Right cardiac atrium (tissue), 5 donors: ENCODE results near the gene TMPRSS12. TPM values are rescaled to one million over a fixed set of nuclear protein-coding genes. Genes with fewer than 3 reads are reported as not detected.
"Not testable (repeated sequence)": the region's sequence is repeated elsewhere in the genome, so short reads cannot be mapped to it uniquely, and the experiment has no call there.

Experiments used
- ATAC-seq, 2 donors: fragments of 200-7000 bp; cut with Tn5 transposase; one replicate each; pipeline versions ENCODE4 v1.8.0 to v1.9.1; 2020; ENCODE audit warnings: moderate library complexity in 2 of 2, mild to moderate bottlenecking in 1 of 2
- DNase-seq, 3 donors: peaks; one replicate each; pipeline ENCODE4 v3.0.0-alpha.2; 2020
- H3K27ac ChIP-seq: one replicate; pipeline ENCODE4 v1.5.1; 2013; ENCODE audit warnings: mild to moderate bottlenecking, low read length, control low read depth, moderate library complexity
- H3K27me3 ChIP-seq: one replicate; pipeline ENCODE4 v1.6.1; 2013; ENCODE audit not compliant: control insufficient read depth, insufficient read depth
- H3K4me1 ChIP-seq: one replicate; pipeline ENCODE4 v1.6.1; 2013; ENCODE audit warnings: low read length; ENCODE audit not compliant: control insufficient read depth, insufficient read depth
- H3K4me3 ChIP-seq: one replicate; pipeline ENCODE4 v1.5.1; 2013; ENCODE audit warnings: low read length, control low read depth
- H3K9me3 ChIP-seq: one replicate; pipeline ENCODE4 v1.6.1; 2013; ENCODE audit warnings: low read length; ENCODE audit not compliant: control insufficient read depth
- WGBS: extraction: QIAGEN DNeasy Blood & Tissue Kit; methylation state at CpG from one replicate; pipeline ENCODE4 v1.1.7; 2013; 5-methylcytosine and 5-hydroxymethylcytosine counted together
- intact Hi-C, 4 donors: fragments of 100-400 bp; cut with DNase I; formaldehyde crosslinking; loops; one replicate each; pipeline versions ENCODE4 v1.11.0 to v1.14.0; 2022 to 2023
- polyA plus RNA-seq: library from polyadenylated mRNA; stranded (reverse); fragments of 200-250 nt; gene quantifications from one replicate; pipeline ENCODE4 v1.2.3, GENCODE V29; 2013
- total RNA-seq, 4 donors: library from RNA; stranded (reverse); fragmentation: NEBNext Ultra II Directional; extraction: Animal tissue kit (Norgen Biotek cat#: 25700); gene quantifications; one replicate each; pipeline ENCODE4 v1.2.1, GENCODE V29; 2021
- donor health status: healthy with polysubstance abuse.
- donor health status: DM: no; HTN: yes; CAD: no.
- donor health status: DM: no; HTN: no; CAD: no.
- donor health status: DM: no; HTN: yes; CAD: no; lungs with severe emphysema.
- donor health status: DM: yes; HTN: yes; CAD: no.

The TMPRSS12 gene
- total and polyA plus RNA-seq, 5 donors = not detected

DNA sequence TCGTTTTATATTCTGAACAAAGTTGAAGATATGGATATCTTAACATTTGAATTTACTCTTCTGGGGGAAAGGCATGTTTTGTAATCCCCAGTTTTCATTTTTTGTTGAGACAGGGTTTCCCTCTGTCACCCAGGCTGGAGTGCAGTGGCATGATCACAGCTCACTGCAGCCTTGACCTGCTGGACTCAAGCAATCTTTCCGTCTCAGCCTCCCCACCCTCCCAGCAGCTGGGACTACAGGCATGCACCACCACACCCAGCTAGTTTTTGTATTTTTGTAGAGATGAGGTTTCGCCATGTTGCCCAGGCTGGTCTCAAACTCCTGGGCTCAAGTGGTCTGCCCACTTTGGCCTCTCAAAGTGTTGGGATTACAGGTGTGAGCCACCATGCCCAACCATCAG lies 84.2 kb downstream of the TMPRSS12 start:
- 26% methylated on average over 3 of the region's 3 CpGs for WGBS
- peak overlapping the region; percentile 99 for H3K4me3 ChIP-seq
- not testable (repeated sequence) for H3K27ac ChIP-seq, H3K4me1 ChIP-seq, H3K9me3 ChIP-seq, H3K27me3 ChIP-seq
- intact Hi-C loops = loop anchor here in 1 of 4 donors (10.0 kb wide), 1 partner anchor 58 kb away; no protein-coding TSS in a partner anchor
- DNase-seq (peak in 1 of 3 donors; percentile 68), ATAC-seq (peak in 1 of 2 donors; percentile 40)

DNA sequence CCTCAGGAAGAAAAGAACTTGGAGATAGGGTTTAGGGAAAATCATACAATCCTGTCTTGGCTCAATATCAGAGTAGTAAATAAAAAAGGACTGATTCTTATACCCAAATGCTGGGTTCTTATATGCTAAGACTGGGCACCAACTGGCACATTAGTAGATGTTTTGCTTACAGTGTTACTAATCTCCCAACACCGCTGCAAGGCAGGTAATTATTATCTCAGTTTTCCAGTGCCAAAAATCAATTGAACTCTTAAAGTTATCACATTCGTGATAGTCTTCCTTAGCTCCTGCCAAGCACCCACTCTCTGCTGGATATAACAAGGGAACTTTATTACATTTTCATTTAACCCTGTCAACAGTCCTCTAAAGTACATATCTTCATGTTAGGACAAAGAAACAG lies 84.6 kb downstream of the TMPRSS12 start:
- no peak overlapping the region for H3K27ac ChIP-seq
- intact Hi-C loops = loop anchor here in 1 of 4 donors (10.0 kb wide), 1 partner anchor 57 kb away; no protein-coding TSS in a partner anchor
- H3K9me3 ChIP-seq = no peaks in the 10 kb centered on the region
- peaks cover 7% of the 10 kb centered on the region for H3K4me1 ChIP-seq
- DNase-seq (no peak), ATAC-seq (no peak)
- H3K4me3 ChIP-seq = peak overlapping the region; percentile 99
- H3K27me3 ChIP-seq = no peaks in the 10 kb centered on the region
- 21% methylated on average over 2 of the region's 2 CpGs for WGBS

DNA sequence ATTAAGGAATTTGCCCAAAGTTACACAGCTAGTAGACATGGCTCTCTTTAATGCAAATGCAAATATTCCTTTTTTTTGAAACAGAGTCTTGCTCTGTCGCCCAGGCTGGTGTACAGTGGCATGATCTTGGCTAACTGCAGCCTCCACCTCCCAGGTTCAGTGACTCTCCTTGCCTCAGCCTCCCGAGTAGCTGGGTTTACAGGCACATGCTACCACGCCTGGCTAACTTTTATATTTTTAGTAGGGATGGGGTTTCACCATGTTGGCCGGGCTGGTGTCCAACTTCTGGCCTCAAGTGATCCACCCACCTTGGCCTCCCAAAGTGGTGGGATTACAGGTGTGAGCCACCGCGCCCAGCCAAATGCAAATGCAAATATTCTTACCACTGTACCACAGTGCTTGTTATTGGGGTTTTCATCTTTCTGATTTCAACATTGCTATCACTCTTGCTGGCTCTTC lies 85.1 kb downstream of the TMPRSS12 start:
- H3K27ac ChIP-seq = no peak overlapping the region
- peak overlapping the region; percentile 99 for H3K4me3 ChIP-seq
- intact Hi-C loops = loop anchor here in 1 of 4 donors (10.0 kb wide), 1 partner anchor 57 kb away; no protein-coding TSS in a partner anchor
- peaks cover 7% of the 10 kb centered on the region for H3K4me1 ChIP-seq
- no peak for ATAC-seq
- no peaks in the 10 kb centered on the region for H3K27me3 ChIP-seq
- no peaks in the 10 kb centered on the region for H3K9me3 ChIP-seq
- no peak for DNase-seq
- WGBS = 74% methylated on average over 6 of the region's 6 CpGs

DNA sequence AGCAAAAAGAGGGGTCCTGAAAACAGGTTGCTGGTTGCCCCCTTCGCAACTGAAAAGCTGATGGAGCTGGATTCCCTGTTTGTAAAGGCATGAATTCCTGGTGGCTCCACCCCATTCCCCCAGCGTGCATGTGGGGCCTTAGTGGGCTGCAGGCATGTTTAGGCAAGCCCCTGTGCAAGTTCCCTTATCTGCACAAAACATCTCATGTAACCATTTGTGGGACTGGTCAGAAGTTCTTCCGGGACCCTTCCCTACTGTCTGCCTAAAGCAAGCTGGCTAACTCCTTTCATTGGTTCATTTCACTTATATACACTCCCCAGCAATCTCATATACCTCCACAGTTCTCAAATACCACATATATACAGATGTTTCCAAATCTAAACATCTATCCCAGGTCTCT lies 85.7 kb downstream of the TMPRSS12 start:
- Histone ChIP-seq H3K4me3 (peak overlapping the region; percentile 99), H3K27me3 (no peaks in the 10 kb centered on the region), H3K9me3 (no peaks in the 10 kb centered on the region), H3K27ac (no peak overlapping the region), H3K4me1 (peaks cover 7% of the 10 kb centered on the region)
- no peak for DNase-seq
- intact Hi-C loops = loop anchor here in 1 of 4 donors (10.0 kb wide), 1 partner anchor 56 kb away; no protein-coding TSS in a partner anchor
- ATAC-seq = no peak
- WGBS = 69% methylated on average over 3 of the region's 3 CpGs

DNA sequence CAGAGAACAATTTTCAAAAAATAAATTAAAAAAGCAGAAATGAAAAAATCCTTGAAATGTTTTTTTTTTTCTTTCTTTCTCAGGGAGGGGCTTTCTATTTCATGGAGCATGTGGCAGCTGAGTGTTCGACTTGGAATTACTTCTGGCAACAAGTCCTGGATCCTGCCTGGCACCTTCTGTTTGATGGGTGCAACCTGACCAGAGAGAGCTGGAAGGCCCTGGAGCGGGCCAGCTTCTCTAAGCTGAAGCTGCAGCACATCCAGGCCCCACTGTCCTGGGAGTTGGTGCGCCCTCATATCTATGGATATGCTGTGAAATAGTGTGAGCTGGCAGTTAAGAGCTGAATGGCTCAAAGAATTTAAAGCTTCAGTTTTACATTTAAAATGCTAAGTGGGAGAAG lies 87.1 kb downstream of the TMPRSS12 start:
- DNase-seq (no peak), ATAC-seq (no peak)
- WGBS = 94% methylated on average over 3 of the region's 3 CpGs
- H3K27me3 ChIP-seq = no peaks in the 10 kb centered on the region
- H3K4me1 ChIP-seq = peaks cover 10% of the 10 kb centered on the region
- intact Hi-C loops = loop anchor here in 2 of 4 donors (10.0 kb wide), 2 partner anchors 55 to 105 kb away; no protein-coding TSS in a partner anchor
- H3K9me3 ChIP-seq = no peaks in the 10 kb centered on the region
- H3K27ac ChIP-seq = no peak overlapping the region
- H3K4me3 ChIP-seq = no peak overlapping the region

DNA sequence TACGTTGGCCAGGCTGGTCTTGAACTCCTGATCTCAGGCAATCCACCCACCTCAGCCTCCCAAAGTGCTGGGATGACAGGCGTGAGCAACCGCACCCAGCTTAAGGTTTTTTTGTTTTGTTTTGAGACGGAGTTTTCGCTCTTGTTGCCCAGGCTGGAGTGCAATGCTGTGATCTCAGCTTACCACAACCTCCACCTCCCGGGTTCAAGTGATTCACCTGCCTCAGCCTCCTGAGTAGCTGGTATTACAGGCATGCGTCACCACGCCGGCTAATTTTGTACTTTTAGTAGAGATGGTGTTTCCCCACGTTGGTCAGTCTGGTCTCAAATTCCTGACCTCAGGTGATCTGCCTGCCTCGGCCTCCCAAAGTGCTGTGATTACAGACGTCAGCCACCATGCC lies 87.8 kb downstream of the TMPRSS12 start:
- intact Hi-C loops = loop anchor here in 1 of 4 donors (10.0 kb wide), 1 partner anchor 106 kb away; no protein-coding TSS in a partner anchor
- H3K27me3 ChIP-seq, H3K4me3 ChIP-seq, H3K27ac ChIP-seq, ATAC-seq, DNase-seq, H3K9me3 ChIP-seq: not testable (repeated sequence)
- 92% methylated on average over 12 of the region's 12 CpGs for WGBS
- peaks cover 12% of the 10 kb centered on the region for H3K4me1 ChIP-seq

DNA sequence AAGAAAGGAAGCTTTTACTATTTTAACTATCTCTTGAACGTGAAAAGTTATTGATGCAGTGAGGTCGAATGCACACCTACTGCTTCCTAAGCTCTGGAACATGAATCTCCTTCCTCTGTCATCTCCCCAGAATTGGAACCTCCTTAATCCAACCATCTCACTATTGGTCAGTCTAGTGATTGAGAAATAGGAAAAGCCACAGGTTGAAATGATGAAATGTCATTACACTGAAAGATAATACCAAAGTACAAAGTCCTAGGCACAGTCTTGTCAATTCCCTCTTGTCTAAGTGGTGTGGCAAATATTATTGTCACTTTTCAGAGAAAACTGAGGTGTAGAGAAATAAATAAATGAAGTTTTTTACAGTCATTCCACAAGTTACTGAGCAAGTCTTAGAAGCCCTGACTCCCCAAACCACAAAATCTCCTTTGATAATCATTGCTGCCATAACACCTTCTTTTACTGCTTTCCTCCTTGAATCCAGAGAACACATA lies 90.1 kb downstream of the TMPRSS12 start:
- WGBS = 71% methylated on average over 2 of the region's 2 CpGs
- Histone ChIP-seq H3K4me1 (peaks cover 13% of the 10 kb centered on the region), H3K4me3 (no peak overlapping the region), H3K27me3 (no peaks in the 10 kb centered on the region), H3K9me3 (no peaks in the 10 kb centered on the region), H3K27ac (no peak overlapping the region)
- ATAC-seq = no peak
- DNase-seq = no peak
- intact Hi-C loops = loop anchor here in 1 of 4 donors (10.0 kb wide), 1 partner anchor 108 kb away; no protein-coding TSS in a partner anchor

DNA sequence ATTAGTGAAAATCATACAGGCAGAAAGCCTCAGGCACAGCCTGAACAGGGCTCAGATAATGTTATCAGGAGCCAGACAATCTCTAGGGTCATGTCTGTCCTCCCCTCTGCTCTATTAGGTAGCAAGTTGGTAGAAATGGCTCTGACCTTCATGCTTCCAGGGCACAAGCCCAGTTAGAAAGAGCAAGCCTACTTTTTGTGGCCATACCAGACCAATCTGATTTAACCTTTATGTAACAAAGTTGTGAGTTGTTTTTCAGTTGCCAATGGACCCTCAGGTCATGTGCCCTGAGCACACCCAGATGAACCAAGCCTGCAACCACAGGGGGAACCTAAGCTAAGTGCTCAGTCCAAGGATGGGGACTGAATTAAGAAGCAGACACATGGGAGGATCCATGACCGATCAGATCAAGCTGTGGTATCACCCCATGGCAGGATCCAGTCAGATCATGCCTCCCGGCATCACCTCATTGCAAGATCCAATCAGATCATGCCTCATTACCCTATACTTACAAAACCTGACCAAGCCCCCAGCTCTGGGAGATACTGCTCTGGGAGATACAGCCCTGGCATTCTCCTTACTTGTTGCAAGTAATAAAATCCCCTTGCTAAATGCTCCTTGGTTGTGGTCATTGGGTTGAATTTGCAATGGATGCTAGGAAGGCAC lies 90.9 kb downstream of the TMPRSS12 start:
- H3K4me3 ChIP-seq = no peak overlapping the region
- H3K27me3 ChIP-seq = no peaks in the 10 kb centered on the region
- ATAC-seq (no peak), DNase-seq (no peak)
- H3K9me3 ChIP-seq = no peaks in the 10 kb centered on the region
- H3K4me1 ChIP-seq = peaks cover 7% of the 10 kb centered on the region
- intact Hi-C loops = loop anchor here in 1 of 4 donors (10.0 kb wide), 1 partner anchor 109 kb away; no protein-coding TSS in a partner anchor
- no peak overlapping the region for H3K27ac ChIP-seq
- 97% methylated on average over 2 of the region's 2 CpGs for WGBS

DNA sequence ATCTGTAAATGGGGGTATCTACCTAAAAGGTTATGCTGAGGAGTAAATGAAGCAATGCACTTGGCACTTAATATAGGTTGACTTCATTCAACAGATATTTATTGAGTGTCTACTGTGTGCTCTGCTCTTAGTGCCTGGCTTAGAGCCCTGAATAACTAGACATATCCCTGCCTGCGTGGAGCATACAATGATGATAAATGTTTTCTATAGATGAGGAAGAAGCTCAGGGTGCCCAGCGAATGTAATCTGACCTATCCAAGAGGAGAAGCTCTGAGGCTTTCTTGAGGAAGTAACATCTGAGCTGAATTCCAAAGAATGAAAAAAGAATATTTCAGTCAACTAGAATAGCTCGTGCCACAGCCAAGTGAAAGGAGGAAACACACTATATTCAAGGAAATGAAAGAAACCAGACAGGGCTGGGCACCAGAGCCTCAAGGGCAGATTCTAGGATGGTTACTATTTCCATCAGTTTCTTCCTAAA lies 91.7 kb downstream of the TMPRSS12 start:
- Histone ChIP-seq H3K9me3 (no peaks in the 10 kb centered on the region), H3K4me3 (no peak overlapping the region), H3K4me1 (peaks cover 6% of the 10 kb centered on the region), H3K27me3 (no peaks in the 10 kb centered on the region), H3K27ac (peak overlapping the region; percentile 77)
- 38% methylated on average over 3 of the region's 3 CpGs for WGBS
- no peak for DNase-seq
- peak; percentile 53 to 64 for ATAC-seq
- intact Hi-C loops = loop anchor here in 1 of 4 donors (10.0 kb wide), 1 partner anchor 110 kb away; no protein-coding TSS in a partner anchor

DNA sequence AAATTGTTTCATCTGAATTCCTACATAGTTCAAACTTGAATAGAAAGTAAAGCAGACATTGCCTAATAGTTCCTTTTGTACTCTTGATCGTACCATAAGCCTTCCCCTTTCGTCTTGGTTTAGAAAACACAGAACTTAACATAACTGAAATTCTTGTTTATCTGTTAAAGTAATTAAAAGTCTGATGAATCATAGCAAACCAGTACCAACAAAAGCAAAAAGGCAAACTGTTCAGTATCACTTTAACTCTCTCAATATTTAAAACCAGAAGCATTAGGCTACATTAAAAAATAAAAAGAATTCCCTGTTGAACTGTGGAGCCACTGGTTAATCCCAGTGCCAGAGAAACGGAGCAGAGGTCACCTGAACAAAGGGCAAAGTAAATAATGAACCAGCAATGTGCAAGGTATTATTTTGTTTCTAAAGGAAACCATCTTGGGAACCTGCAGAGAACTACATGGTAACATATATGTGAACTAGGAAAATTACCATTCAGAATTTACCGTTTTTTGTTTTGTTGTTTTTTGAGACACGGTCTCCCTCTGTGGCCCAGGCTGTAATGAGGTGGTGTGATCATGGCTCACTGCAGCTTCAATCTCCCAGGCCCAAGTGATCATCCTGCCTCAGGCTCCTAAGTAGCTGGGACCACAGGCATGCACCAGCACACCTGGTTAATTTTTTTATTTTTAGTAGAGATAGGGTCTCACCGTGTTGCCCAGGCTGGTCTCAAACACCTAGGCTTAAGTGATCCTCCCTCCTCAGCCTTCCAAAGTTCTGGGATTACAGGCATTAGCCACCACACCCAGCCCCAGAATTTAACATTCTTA lies 92.5 kb downstream of the TMPRSS12 start:
- ATAC-seq = peak; percentile 48 to 61
- no peak for DNase-seq
- 51% methylated on average over 6 of the region's 6 CpGs for WGBS
- intact Hi-C loops = loop anchor here in 1 of 4 donors (10.0 kb wide), 1 partner anchor 110 kb away; no protein-coding TSS in a partner anchor
- peak overlapping the region; percentile 68 for H3K27ac ChIP-seq
- H3K27me3 ChIP-seq = no peaks in the 10 kb centered on the region
- H3K4me1 ChIP-seq = peaks cover 6% of the 10 kb centered on the region
- no peak overlapping the region for H3K4me3 ChIP-seq
- no peaks in the 10 kb centered on the region for H3K9me3 ChIP-seq
